IPS DF 19.7 (cell line): ENCODE data around the gene HGS.

Experiments
- DNase-seq: peaks from one replicate; pipeline ENCODE4 v3.0.0-alpha.2; 2013; ENCODE audit warnings: low read depth, low spot score

The HGS gene

DNA sequence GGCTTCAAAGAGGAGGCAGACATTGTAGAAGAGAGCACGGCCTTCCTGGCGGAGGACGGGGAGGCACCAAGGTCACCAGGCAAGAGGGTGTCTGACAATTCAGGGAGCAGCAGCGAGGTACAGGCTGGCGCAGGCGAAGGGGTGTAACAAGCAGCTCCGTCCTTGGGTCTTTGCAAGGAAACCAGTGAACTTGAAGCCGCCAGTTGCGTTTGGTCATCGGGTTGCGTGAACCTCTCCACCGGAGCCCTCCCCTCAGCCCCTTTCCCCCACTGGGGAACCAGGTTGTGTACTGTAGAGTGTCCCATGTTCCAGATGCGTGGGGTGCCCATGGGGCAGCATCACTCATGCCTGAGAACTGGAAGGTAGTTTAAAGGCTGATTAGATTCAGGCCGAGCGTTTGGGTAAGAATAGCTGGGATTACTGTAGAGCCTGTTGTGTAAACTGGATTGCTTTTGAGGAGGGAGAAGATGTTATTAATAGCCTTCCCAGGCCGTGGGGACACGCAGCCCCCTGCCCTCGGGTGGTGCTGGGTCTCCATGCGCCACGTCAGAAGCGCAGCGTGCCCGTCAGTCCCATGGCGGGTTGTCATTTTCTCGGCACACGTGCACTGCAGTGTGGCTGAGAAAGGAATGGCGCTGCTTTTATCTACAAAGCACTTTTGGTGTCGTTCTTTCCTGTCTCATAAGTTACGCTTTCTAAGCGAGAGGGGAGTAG is 21.9 kb downstream of the HGS start:
- DNase-seq = no peak

DNA sequence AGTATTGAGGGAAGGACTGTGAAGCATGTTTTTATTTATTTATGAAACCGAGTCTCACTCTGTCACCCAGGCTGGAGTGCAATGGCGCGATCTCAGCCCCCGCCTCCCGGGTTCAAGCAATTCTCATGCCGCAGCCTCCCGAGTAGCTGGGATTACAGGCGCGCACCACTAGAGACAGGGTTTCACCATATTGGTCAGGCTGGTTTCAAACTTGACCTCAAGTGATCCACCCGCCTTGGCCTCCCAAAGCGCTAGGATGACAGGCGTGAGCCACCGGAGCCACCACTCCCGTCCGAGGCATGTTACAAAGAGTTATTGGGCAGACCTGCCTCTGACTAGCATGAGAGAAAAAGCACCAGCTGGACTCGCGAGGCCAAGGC is 22.4 kb downstream of the HGS start:
- no peak for DNase-seq

DNA sequence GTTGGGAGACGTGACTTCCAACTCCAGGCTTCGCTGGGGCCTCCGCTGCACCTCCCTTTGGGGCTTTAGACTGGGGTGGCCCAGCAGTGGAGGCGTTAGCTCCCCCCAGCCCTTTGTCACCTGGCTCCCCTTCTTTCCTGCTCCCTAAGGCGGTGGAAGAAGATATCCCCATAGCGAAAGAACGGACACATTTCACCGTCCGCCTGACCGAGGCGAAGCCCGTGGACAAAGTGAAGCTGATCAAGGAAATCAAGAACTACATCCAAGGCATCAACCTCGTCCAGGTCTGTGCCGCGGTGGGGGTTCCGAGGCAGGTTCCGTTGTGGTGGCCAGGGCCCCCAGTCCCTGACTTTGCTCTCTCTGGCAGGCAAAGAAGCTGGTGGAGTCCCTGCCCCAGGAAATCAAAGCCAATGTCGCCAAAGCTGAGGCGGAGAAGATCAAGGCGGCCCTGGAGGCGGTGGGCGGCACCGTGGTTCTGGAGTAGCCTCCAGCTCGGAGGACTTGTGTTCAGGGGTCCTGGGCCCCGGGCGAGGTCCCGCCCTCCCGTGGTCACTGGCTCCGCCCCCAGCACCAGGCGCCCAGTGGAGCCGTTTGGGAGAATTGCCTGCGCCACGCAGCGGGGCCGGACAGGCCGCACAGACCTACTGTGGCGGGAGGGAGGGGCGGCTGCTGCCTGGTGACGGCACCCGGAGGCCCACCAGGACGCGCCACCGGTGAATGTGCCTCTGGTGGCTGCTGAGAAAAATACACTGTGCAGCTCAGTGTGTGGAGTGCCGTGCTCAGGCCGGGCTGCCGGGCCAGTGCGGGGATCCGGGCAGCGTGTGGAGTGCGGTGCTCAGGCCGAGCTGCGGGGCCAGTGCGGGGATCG is 23.2 kb downstream of the HGS start:
- DNase-seq = no peak

DNA sequence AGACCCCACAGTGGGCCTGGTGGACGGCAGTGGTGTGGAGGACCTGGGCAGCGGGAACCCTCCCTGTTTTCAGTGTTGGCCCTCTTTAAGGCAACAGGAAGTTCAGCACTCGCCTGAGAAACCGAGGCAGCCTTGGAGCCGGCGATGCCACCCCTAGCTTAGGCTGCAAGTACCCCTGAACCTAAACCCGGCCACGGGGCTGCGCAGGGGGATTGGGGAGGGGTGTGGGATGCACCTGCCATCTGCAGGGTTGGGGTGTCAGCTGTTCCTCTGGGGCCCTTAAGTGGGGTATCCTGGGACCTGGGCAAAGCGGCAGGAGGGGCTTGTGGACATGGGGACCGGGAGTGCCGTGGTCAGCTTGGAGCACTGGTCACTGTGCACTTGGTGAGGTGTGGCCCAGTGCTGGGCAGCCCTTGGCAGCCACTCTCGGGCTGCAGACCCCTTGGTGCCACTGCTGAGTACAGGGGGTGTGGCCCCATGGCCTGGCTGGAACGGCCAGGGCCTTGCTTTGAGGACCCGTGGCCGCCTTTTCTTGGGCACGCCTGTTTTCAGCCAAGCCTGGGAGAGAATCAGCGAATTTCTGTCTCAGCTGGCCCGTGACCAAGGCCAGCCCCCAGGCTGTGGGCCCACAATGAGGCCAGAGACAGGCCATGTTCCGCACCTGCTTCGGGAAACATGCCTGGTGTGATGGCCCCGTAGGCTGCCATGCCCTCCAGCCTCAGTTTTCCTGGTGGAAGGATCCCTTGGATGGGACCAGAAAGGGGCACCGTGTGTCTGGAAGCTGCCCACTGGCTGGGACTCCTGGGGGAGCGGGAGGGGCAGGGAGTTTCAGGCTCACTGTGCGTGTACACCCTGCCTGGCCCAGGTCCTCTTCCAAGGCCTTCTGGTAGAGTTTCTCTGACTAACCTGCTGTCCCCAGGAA is 24.2 kb downstream of the HGS start:
- DNase-seq = no peak

DNA sequence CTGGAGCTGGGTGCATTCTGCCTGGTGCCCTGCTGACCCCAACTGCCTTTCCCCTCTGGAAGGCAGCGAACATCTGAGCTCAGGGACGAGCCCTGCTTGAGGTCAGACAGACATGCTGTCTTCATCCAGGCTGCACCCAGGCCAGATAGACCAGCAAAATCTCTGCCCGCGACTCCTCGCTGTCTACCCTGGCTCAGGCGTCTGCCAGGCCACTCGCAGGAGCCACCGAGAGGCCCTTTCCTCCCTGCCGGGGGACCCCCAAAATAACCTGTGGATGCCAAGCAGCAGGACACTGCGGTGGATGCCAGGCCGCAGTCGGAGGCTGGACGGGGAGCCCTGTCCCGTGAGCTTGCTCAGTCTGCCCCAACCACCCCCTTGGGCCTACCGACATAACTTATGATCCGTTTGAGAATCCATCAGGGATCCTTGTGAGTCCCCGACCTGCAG is 25.0 kb downstream of the HGS start:
- DNase-seq = no peak

GRCh38 chr17:81710514-81711308 is 26.9 kb downstream of the HGS start:
- no peak for DNase-seq

- no peak for DNase-seq
Measured at GRCh38 chr17:81711814-81712467, 28.1 kb downstream of the HGS start, which contains the start of gene SLC25A10. SLC25A10 (plus strand) TSS chr17:81712284; CDS start chr17:81712427, 143 bp downstream.

DNA sequence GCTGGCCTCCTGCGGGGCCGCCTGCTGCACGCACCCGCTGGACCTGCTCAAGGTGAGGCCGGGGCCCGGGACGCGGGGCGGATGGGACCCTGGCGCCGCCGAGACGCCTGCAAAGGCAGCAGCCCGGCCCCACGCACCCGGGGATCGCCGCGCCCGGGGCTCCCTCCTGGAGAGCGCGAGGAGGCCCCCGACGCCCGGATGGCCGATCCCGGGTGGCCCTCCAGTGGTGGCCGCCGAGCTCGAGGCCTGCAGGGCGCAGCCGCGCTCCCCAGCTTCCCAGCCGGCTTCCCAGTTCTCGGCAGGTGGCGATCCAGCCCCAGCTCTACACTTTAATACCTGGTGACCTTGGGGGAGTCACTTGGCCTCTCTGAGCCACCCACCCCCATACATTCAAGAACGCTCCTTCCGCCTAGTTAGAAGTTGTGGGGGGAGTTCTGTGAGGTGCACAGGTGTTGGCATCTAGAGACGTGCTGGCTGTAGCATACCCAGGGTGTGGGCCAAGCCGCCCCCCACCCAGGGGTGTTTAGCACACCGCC is 28.7 kb downstream of the HGS start:
- DNase-seq = no peak

- no peak for DNase-seq
Measured at GRCh38 chr17:81713004-81713555, 29.3 kb downstream of the HGS start.

DNA sequence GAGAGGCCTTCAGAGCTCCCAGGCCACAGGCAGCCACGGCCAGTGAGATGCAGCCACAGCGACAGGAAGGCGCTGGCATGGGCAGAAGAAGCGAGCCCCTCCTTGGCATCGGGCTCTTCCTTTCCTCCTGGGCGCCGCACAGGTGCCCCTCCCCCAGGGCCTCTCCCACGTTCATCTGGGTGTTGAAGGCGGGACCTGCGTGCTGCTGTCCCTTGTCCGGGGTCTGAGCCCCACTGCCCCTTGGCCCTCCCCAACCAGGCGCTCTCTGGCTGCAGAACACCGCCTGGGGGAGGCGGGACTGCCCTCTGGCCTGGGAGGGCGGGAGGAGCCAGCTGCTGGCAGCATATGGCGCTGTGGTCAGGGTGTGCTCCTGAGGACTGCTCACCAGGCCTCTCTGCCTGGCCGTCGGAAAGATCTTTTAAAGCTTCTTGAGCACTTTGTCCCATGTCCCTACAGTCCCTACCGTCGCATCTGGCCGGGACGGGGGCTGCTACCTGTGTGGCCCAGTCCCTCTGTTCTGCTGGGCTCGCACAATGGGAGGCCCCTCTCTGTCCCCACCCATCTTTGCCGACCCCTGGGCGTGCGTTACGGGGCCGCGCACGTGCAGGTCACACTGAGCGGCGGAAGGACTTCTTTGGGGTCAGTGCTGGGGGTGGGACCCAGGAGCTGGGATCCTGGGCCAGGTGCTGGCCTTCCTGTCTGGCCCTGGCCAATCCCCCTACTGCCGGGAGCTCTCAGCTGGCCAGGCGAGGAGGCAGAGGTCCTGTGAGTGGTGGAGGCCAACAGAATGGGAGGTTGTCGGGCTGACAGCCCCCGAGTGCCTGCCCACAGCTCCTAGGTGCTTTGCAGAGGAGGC is 30.0 kb downstream of the HGS start:
- no peak for DNase-seq

DNA sequence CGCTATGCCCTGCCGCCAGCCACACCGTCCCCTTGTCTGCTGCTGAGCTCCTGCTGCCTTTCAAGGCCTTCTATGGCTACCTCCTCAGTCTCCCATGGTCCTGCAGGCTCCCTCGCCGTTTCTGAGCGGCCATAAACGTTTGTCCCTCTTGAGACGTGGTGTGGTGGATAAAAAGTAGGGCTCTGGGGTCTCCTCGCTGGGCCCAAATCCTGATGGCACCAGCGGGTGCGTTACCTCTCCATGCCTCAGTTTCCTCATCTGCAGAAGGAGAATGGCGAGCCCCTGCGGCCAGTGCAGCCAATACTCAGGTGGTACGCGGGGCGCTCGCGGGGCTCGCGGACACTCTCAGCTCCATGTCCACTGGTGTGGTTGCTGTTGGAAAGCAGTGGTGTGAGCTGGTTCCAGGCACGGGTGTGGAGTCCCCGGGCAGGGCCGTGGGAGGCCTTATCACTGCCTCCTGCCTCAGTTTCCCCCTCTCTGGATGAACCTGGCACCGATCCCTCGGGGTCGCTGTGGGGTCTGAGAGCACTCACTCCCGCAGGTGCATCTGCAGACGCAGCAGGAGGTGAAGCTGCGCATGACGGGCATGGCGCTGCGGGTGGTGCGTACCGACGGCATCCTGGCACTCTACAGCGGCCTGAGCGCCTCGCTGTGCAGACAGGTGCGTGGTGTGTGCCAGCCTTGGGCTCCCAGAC is 30.7 kb downstream of the HGS start:
- DNase-seq = no peak

DNA sequence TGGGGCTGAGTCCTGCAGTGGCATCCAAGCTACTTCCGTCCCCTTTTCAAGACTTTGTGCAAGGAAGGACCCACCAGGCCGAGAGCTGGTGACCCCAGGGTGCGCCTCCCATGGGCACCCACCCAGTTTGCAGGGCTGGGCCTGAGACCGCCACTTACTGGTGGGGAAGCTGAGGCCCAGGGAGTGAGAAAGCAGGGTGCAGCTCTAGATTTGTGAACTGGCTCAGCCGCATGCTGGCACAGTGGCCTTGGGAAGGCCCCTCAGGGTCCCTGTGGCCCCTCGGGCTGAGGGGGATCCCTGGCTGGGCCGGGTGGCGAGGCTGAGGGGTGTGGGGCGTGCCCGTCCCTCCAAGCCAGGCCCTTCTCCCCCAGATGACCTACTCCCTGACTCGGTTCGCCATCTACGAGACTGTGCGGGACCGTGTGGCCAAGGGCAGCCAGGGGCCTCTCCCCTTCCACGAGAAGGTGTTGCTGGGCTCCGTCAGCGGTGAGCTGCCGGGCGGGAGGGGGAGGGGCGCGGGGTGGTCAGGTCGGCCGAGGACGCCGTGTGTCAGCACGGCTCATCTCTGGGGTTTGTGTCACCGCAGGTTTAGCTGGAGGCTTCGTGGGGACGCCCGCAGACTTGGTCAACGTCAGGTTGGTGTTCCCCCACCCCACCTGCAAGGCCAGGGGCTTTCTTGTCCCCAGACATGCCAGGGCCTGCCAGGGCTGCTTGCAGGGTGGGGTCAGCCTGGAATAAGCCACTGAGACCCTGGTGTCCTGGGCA is 31.5 kb downstream of the HGS start:
- DNase-seq = no peak

GRCh38 chr17:81715872-81716673 is 32.3 kb downstream of the HGS start:
- no peak for DNase-seq

DNA sequence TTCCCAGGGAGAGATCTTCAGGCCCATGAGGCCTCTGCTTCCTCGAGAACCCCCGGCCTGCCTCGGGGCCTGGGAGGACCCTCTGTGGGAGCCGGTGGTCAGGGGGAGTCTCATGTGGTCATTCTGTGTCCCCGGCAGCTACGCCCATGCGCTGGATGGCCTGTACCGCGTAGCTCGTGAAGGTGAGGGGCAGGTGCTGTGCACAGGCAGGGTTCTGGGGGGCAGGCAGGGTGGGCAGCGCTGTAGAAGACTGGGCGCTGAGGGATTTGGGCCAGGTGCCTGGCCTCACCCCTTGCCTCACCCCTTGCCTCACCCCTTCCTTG is 32.8 kb downstream of the HGS start:
- DNase-seq = no peak

GRCh38 chr17:81717049-81717765 is 33.4 kb downstream of the HGS start:
- DNase-seq = no peak

GRCh38 chr17:81717766-81718089 is 33.9 kb downstream of the HGS start:
- DNase-seq = no peak
